Cardiac muscle cell (in vitro differentiated cells and primary cell): ENCODE measurements around the gene MAP1LC3B2. TPM values are rescaled to one million over a fixed set of nuclear protein-coding genes. Genes with fewer than 3 reads are reported as not detected.

Source experiments
- DNase-seq, 2 donors: peaks; one replicate each; pipeline versions ENCODE4 v3.0.0 to v3.0.0-alpha.2; 2010 to 2017; ENCODE audit warnings: low read depth in 1 of 2, low spot score in 1 of 2
- H3K27ac ChIP-seq: fragments of 200-600 bp; sonication (generic); 2 replicates; pipeline ENCODE4 v1.5.1; 2016
- H3K27me3 ChIP-seq: fragments of 200-600 bp; sonication (generic); 2 replicates; pipeline ENCODE4 v1.6.0; 2016; ENCODE audit warnings: control low read depth
- H3K36me3 ChIP-seq: fragments of 200-600 bp; sonication (generic); 2 replicates; pipeline ENCODE4 v1.5.1; 2016; ENCODE audit warnings: control low read depth
- H3K4me1 ChIP-seq: fragments of 200-600 bp; sonication (generic); 2 replicates; pipeline ENCODE4 v1.8.1; 2017; ENCODE audit warnings: low read depth, mild to moderate bottlenecking, mixed run types
- H3K4me3 ChIP-seq: fragments of 200-600 bp; sonication (generic); 2 replicates; pipeline ENCODE4 v1.5.1; 2016; ENCODE audit warnings: mild to moderate bottlenecking
- H3K9me3 ChIP-seq: fragments of 200-600 bp; sonication (generic); 2 replicates; pipeline ENCODE4 v1.5.1; 2017; ENCODE audit warnings: low read depth, mild to moderate bottlenecking, control low read depth
- polyA plus RNA-seq: library from polyadenylated mRNA; unstranded; fragments of >200 nt; fragmentation: Nextera tagmentation; extraction: Ambion mirVana; gene quantifications from 2 replicates; pipeline ENCODE4 v1.2.1, GENCODE V29; 2016
- total RNA-seq: library from RNA; depleted of rRNA; stranded (reverse); fragments of >200 nt; gene quantifications from 2 replicates; pipeline ENCODE4 v1.2.3, GENCODE V29; 2016
- TF ChIP-seq, protein P1 (sequence below): IDR thresholded peaks from 2 replicates; pipeline ENCODE4 v1.5.1; 2012; ENCODE audit warnings: low read depth, mild to moderate bottlenecking, low read length

Gene MAP1LC3B2
- total and polyA plus RNA-seq, 2 experiments from 2014 or later, result 2.3 to 7.2 TPM

DNA sequence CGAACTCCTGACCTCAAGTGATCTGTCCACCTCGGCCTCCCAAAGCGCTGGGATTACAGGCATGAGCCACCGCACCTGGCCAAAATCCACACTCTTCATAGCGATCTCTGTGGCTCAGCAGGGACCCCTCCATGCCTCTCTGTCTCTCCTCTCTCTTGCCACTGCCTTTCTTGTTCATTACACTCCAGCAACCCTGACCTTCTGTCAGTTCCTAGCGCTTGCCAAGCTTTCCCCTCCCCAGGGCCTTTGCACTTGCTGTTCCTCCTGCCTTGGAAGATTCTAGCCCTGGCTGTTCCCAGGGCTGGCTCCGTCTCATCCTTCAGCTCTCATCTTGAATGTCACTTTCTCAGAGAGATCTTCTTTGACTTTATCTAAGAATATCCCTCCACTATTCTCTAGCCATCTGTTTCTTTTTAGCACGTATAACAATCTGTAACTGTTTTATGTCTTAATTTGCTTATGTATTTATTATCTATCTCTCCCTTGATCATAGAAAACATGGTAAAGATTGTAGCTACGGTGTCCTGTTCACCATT is 38.9 kb upstream of the MAP1LC3B2 start:
- TF ChIP-seq, protein P1, sequence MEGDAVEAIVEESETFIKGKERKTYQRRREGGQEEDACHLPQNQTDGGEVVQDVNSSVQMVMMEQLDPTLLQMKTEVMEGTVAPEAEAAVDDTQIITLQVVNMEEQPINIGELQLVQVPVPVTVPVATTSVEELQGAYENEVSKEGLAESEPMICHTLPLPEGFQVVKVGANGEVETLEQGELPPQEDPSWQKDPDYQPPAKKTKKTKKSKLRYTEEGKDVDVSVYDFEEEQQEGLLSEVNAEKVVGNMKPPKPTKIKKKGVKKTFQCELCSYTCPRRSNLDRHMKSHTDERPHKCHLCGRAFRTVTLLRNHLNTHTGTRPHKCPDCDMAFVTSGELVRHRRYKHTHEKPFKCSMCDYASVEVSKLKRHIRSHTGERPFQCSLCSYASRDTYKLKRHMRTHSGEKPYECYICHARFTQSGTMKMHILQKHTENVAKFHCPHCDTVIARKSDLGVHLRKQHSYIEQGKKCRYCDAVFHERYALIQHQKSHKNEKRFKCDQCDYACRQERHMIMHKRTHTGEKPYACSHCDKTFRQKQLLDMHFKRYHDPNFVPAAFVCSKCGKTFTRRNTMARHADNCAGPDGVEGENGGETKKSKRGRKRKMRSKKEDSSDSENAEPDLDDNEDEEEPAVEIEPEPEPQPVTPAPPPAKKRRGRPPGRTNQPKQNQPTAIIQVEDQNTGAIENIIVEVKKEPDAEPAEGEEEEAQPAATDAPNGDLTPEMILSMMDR, result no peak
- DNase-seq, result no peak
- H3K4me3 ChIP-seq, result no peak overlapping the region
- no peaks in the 10 kb centered on the region for H3K9me3 ChIP-seq
- no peak overlapping the region for H3K27ac ChIP-seq
- no peaks in the 10 kb centered on the region for H3K27me3 ChIP-seq
- H3K4me1 ChIP-seq, result peaks cover 5% of the 10 kb centered on the region
- no peaks in the 10 kb centered on the region for H3K36me3 ChIP-seq

DNA sequence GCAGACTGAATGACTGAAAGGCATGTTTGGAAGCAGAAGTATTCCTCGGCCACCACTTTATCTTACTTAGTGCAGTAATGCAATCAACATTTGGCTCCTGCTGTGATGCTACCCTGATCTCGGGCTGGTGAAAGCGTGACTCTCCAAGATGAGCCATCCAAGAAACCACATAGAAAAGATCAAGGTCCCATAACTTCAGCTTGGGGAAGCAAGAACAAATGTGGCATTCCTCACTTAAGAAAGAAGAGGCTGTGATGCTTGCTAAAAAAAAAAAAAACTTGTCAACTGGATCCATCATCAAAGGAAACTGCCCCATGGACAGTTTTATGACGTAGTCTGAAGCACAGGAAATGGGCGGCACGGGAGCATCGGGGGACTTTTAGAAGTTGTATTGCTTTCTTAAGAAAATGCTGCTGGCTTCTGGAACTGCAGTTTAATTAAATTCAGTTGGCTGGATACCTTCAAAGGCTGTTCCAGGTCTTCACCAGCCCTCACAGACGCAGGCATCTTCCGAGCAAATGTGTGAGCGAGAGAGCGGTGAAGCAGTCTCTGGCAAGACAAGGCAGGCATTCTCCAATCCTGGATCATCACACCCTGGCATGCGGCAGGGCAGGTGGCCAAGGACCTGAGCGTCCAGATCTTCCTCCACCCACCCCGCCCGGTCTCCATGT is 38.2 kb upstream of the MAP1LC3B2 start:
- Histone ChIP-seq H3K4me3 (no peak overlapping the region), H3K9me3 (no peaks in the 10 kb centered on the region), H3K27me3 (no peaks in the 10 kb centered on the region), H3K27ac (no peak overlapping the region), H3K36me3 (no peaks in the 10 kb centered on the region), H3K4me1 (peaks cover 11% of the 10 kb centered on the region)
- peak in 1 of 2 donors; percentile 75 for DNase-seq
- TF ChIP-seq, protein P1, result no peak

DNA sequence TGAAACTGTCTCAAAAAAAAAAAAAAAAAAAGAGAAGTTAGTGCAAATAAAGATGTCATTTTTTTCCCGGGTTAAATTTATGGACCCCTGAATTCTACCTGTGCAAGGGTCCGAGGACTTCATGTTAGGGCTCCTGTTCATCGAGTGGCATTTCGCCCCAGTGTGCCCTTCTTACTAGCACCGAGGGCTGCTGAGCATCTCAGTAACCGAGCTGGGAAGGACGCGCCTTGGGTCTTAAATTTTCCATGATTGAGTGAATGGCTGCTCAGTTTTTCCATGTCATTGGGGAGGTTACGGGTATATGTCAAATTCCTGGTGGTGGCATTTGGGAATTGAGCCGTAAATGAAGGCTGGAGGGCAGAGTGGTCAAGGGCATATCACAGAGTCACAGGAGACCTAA is 34.9 kb upstream of the MAP1LC3B2 start:
- Histone ChIP-seq H3K36me3 (no peaks in the 10 kb centered on the region), H3K27me3 (no peaks in the 10 kb centered on the region), H3K9me3 (no peaks in the 10 kb centered on the region), H3K4me3 (no peak overlapping the region), H3K27ac (no peak overlapping the region), H3K4me1 (peaks cover 11% of the 10 kb centered on the region)
- TF ChIP-seq, protein P1, result no peak
- DNase-seq, result no peak

DNA sequence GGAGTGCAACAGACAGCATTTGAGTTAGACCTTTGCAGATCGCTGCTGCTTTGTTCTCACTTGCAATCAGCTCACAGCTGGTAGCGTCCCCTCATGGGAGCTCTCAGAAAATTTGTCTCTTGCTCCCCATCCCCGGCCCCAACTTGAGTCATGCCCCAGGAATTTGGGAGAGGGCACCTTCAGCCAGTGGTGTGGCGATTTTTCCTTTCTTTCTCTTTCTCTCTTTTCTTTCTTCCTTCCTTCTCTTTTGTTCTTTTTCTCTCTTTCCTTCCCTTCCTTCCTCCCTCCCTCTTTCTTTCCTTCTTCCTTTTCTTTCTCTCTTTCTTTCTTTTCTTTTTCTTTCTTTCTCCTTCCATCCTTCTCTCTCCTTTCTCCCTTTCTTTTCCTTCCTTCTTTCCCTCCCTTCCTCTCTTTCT is 34.2 kb upstream of the MAP1LC3B2 start:
- Histone ChIP-seq H3K4me3 (no peak overlapping the region), H3K27me3 (no peaks in the 10 kb centered on the region), H3K9me3 (no peaks in the 10 kb centered on the region), H3K27ac (no peak overlapping the region), H3K36me3 (no peaks in the 10 kb centered on the region), H3K4me1 (peaks cover 11% of the 10 kb centered on the region)
- TF ChIP-seq, protein P1, result peak; percentile 21
- peak in 1 of 2 donors; percentile 70 for DNase-seq

DNA sequence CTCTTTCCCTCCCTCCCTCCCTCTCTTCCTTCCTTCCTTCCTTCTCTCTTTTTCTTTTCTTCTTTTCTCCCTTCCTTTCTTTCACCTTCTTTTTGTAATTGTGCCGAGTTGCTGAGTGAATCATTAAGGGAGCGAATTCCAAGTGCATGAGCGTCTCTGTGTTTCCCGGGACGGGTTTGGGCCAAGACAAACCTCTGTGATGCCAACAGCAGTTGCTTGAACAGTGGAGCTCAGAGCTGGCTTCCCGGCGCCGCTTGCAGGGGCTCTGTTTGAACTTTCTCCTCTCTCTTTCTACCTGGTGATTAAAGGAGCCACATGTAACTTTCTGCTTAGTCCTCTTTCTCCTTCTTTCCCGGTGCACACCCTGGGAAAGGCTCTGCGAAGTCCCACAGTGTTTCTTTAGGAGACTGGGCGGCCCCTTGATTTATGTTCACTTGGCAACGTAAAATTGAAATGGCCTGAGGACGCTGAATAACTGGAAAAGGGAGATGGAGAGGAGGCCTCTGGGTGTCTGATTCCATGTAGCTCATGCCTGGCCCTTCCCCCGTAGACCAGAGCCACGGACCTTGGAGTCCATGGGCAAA is 33.7 kb upstream of the MAP1LC3B2 start:
- Histone ChIP-seq H3K27ac (no peak overlapping the region), H3K36me3 (no peaks in the 10 kb centered on the region), H3K27me3 (no peaks in the 10 kb centered on the region), H3K4me1 (peaks cover 11% of the 10 kb centered on the region), H3K4me3 (no peak overlapping the region), H3K9me3 (no peaks in the 10 kb centered on the region)
- DNase-seq, result peak in 1 of 2 donors; percentile 91
- TF ChIP-seq, protein P1, result peak; percentile 4
